GM12872 (cell line): Measurements from ENCODE around the gene PRR3.

Experiments
- CTCF ChIP-seq: IDR thresholded peaks from 3 replicates; pipeline ENCODE4 v1.5.1; 2011; ENCODE audit warnings: low read depth, mild to moderate bottlenecking, low read length, moderate library complexity; ENCODE audit not compliant: insufficient read depth

Gene PRR3

GRCh38 chr6:30515106-30515505 is 42.0 kb upstream of the PRR3 start:
- no peak for TF ChIP-seq CTCF

GRCh38 chr6:30515944-30516753 is 40.9 kb upstream of the PRR3 start:
- no peak for TF ChIP-seq CTCF

GRCh38 chr6:30520522-30520921 is 36.6 kb upstream of the PRR3 start:
- TF ChIP-seq CTCF, result no peak

GRCh38 chr6:30530014-30530413 is 27.1 kb upstream of the PRR3 start:
- no peak for TF ChIP-seq CTCF

GRCh38 chr6:30533460-30534294 is 23.4 kb upstream of the PRR3 start:
- TF ChIP-seq CTCF, result no peak

GRCh38 chr6:30537931-30538330 is 19.2 kb upstream of the PRR3 start:
- TF ChIP-seq CTCF, result no peak
